ENCODE measurements around the gene GALNT13.
A peak's percentile ranks its signal among the peaks of the same experiment; 100 is the strongest.

Gene GALNT13

GRCh38 chr2:153858250-153858649, 13.5 kb upstream of the GALNT13 start:
- H3K79me2 ChIP-seq (ENCODE audit: low read length), result no peaks in the 10 kb centered on the region
- no peak overlapping the region for H3K4me2 ChIP-seq (ENCODE audit: low read length)
- H3K9ac ChIP-seq (ENCODE audit: low read length), result no peak overlapping the region
- H3K9me3 ChIP-seq (ENCODE audit: insufficient read depth, low read length), result no peaks in the 10 kb centered on the region
- no peaks in the 10 kb centered on the region for H3K4me1 ChIP-seq (ENCODE audit: low read length)
- no peaks in the 10 kb centered on the region for H3K27me3 ChIP-seq (ENCODE audit: low read depth, low read length)
- no peak overlapping the region for H3K27ac ChIP-seq (ENCODE audit: low read length)
- no peak overlapping the region for H3K4me3 ChIP-seq (ENCODE audit: low read length)
- H2AFZ ChIP-seq (ENCODE audit: low read depth, low read length), result no peak overlapping the region
- TF ChIP-seq, protein P1, sequence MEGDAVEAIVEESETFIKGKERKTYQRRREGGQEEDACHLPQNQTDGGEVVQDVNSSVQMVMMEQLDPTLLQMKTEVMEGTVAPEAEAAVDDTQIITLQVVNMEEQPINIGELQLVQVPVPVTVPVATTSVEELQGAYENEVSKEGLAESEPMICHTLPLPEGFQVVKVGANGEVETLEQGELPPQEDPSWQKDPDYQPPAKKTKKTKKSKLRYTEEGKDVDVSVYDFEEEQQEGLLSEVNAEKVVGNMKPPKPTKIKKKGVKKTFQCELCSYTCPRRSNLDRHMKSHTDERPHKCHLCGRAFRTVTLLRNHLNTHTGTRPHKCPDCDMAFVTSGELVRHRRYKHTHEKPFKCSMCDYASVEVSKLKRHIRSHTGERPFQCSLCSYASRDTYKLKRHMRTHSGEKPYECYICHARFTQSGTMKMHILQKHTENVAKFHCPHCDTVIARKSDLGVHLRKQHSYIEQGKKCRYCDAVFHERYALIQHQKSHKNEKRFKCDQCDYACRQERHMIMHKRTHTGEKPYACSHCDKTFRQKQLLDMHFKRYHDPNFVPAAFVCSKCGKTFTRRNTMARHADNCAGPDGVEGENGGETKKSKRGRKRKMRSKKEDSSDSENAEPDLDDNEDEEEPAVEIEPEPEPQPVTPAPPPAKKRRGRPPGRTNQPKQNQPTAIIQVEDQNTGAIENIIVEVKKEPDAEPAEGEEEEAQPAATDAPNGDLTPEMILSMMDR (IDR thresholded peaks at IDR 0.05; ENCODE audit: low read depth, low read length), result no peak
- TF ChIP-seq EZH2phosphoT487 (IDR thresholded peaks at IDR 0.05; ENCODE audit: low read depth), result no peak
- no peaks in the 10 kb centered on the region for H3K36me3 ChIP-seq (replicated peaks; ENCODE audit: low read depth, low read length)
- no peaks in the 10 kb centered on the region for H4K20me1 ChIP-seq (ENCODE audit: insufficient read depth, low read length)

DNA sequence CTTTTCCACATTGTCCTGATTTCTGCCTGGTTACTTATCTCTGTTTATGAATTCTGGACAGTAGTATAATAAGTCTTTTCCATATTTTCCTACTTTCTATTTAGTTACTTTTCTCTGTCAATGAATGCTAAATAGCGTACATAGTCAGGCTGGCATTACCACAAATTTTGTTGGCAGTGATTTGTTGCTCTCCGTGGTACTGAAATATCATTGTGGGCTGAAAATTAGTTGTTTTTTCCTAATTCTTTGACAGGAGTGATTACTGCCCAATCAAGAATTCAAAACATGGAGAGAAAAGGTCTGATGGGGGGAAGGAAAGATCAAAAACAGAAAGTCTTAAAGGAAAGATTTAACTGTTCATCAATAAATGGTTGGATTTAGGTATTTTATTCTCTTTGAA, 7.7 kb upstream of the GALNT13 start:
- no peaks in the 10 kb centered on the region for H3K79me2 ChIP-seq (ENCODE audit: low read length)
- no peak overlapping the region for H3K27ac ChIP-seq (ENCODE audit: low read length)
- no peak overlapping the region for H3K4me2 ChIP-seq (ENCODE audit: low read length)
- H3K9me3 ChIP-seq (ENCODE audit: insufficient read depth, low read length), result no peaks in the 10 kb centered on the region
- no peaks in the 10 kb centered on the region for H3K36me3 ChIP-seq (replicated peaks; ENCODE audit: low read depth, low read length)
- no peak for TF ChIP-seq EZH2phosphoT487 (IDR thresholded peaks at IDR 0.05; ENCODE audit: low read depth)
- TF ChIP-seq, protein P1 (IDR thresholded peaks at IDR 0.05; ENCODE audit: low read depth, low read length), result no peak
- no peaks in the 10 kb centered on the region for H3K27me3 ChIP-seq (ENCODE audit: low read depth, low read length)
- H3K4me3 ChIP-seq (ENCODE audit: low read length), result no peak overlapping the region
- H3K9ac ChIP-seq (ENCODE audit: low read length), result no peak overlapping the region
- H4K20me1 ChIP-seq (ENCODE audit: insufficient read depth, low read length), result no peaks in the 10 kb centered on the region
- no peaks in the 10 kb centered on the region for H3K4me1 ChIP-seq (ENCODE audit: low read length)
- H2AFZ ChIP-seq (ENCODE audit: low read depth, low read length), result no peak overlapping the region

- Histone ChIP-seq H3K9me3 (ENCODE audit: insufficient read depth, low read length) (no peaks in the 10 kb centered on the region), H3K27ac (ENCODE audit: low read length) (no peak overlapping the region), H3K27me3 (ENCODE audit: low read depth, low read length) (no peaks in the 10 kb centered on the region), H3K9ac (ENCODE audit: low read length) (no peak overlapping the region), H3K4me3 (ENCODE audit: low read length) (no peak overlapping the region), H3K4me1 (ENCODE audit: low read length) (no peaks in the 10 kb centered on the region), H2AFZ (ENCODE audit: low read depth, low read length) (no peak overlapping the region), H3K36me3 (replicated peaks; ENCODE audit: low read depth, low read length) (no peaks in the 10 kb centered on the region), H4K20me1 (ENCODE audit: insufficient read depth, low read length) (no peaks in the 10 kb centered on the region), H3K4me2 (ENCODE audit: low read length) (no peak overlapping the region), H3K79me2 (ENCODE audit: low read length) (no peaks in the 10 kb centered on the region)
- TF ChIP-seq EZH2phosphoT487 (IDR thresholded peaks at IDR 0.05; ENCODE audit: low read depth), result no peak
Measured at GRCh38 chr2:153866595-153866994, 5.1 kb upstream of the GALNT13 start.

- no peak overlapping the region for H2AFZ ChIP-seq (ENCODE audit: low read depth, low read length)
- no peak overlapping the region for H3K27ac ChIP-seq (ENCODE audit: low read length)
- no peaks in the 10 kb centered on the region for H3K36me3 ChIP-seq (replicated peaks; ENCODE audit: low read depth, low read length)
- H3K79me2 ChIP-seq (ENCODE audit: low read length), result no peaks in the 10 kb centered on the region
- H3K4me2 ChIP-seq (ENCODE audit: low read length), result no peak overlapping the region
- no peak overlapping the region for H3K9ac ChIP-seq (ENCODE audit: low read length)
- no peak overlapping the region for H3K4me3 ChIP-seq (ENCODE audit: low read length)
- no peaks in the 10 kb centered on the region for H3K9me3 ChIP-seq (ENCODE audit: insufficient read depth, low read length)
- no peaks in the 10 kb centered on the region for H3K27me3 ChIP-seq (ENCODE audit: low read depth, low read length)
- H4K20me1 ChIP-seq (ENCODE audit: insufficient read depth, low read length), result no peaks in the 10 kb centered on the region
- no peak for TF ChIP-seq EZH2phosphoT487 (IDR thresholded peaks at IDR 0.05; ENCODE audit: low read depth)
- TF ChIP-seq, protein P1 (IDR thresholded peaks at IDR 0.05; ENCODE audit: low read depth, low read length), result peak; percentile 15; the same call in 1 of the 2 replicates
- H3K4me1 ChIP-seq (ENCODE audit: low read length), result no peaks in the 10 kb centered on the region
Measured at GRCh38 chr2:153870308-153870707, 1.4 kb upstream of the GALNT13 start.

Data from OCI-LY3 (cell line).